PC-3 (cell line): ENCODE results near the gene CYB561D2. TPM values are rescaled to one million over a fixed set of nuclear protein-coding genes. Genes with fewer than 3 reads are reported as not detected.

Experiments used
- ATAC-seq: fragments of 200-7000 bp; cut with Tn5 transposase; 2 replicates; pipeline ENCODE4 v1.9.1; 2020; ENCODE audit warnings: mild to moderate bottlenecking, moderate library complexity
- BruUV-seq: library from RNA; stranded (reverse); fragments of 400-500 nt; replicated peaks from 2 replicates; lab custom pipeline; 2021; lab: Mats Ljungman, UMichigan
- CTCF ChIA-PET: fragments of 300-600 bp; sonication (Branson Sonifier 250); formaldehyde crosslinking; loops from one replicate; lab custom pipeline; 2022; ENCODE audit warnings: antibody characterized with exemption; lab: Charles Lee
- POLR2A ChIA-PET: fragments of 300-600 bp; sonication (Branson Sonifier 250); formaldehyde crosslinking; loops from one replicate; lab custom pipeline; 2022; ENCODE audit warnings: antibody characterized with exemption; ENCODE audit not compliant: unreplicated experiment; lab: Charles Lee
- DNase-seq: peaks from one replicate; pipeline ENCODE4 v3.0.0-alpha.2; 2015
- H2AFZ ChIP-seq: fragments of 300-600 bp; sonication (generic); 2 replicates; pipeline ENCODE4 v1.6.0; 2016; ENCODE audit warnings: antibody characterized with exemption, low read length
- H3F3A ChIP-seq: fragments of 300-600 bp; sonication (generic); one replicate; pipeline ENCODE4 v1.6.0; 2017; ENCODE audit warnings: antibody characterized with exemption, low read length, control low read depth, mild to moderate bottlenecking; ENCODE audit not compliant: unreplicated experiment
- H3K27ac ChIP-seq: fragments of 300-600 bp; sonication (generic); 2 replicates; pipeline ENCODE4 v1.5.1; 2016; ENCODE audit warnings: mild to moderate bottlenecking, low read length
- H3K27me3 ChIP-seq: fragments of 300-600 bp; sonication (generic); 2 replicates; pipeline ENCODE4 v1.6.1; 2016; ENCODE audit warnings: low read length, mixed read lengths
- H3K36me3 ChIP-seq: fragments of 300-600 bp; sonication (generic); 2 replicates; pipeline ENCODE4 v1.6.1; 2016; ENCODE audit warnings: low read depth, mixed run types, low read length, mixed read lengths
- H3K4me1 ChIP-seq: fragments of 300-600 bp; sonication (generic); 2 replicates; pipeline ENCODE4 v1.5.1; 2016; ENCODE audit warnings: low read length; ENCODE audit not compliant: insufficient read depth
- H3K4me2 ChIP-seq: fragments of 300-600 bp; sonication (generic); 2 replicates; pipeline ENCODE4 v1.6.0; 2016; ENCODE audit warnings: low read length
- H3K4me3 ChIP-seq: fragments of 300-600 bp; sonication (generic); 2 replicates; pipeline ENCODE4 v1.5.1; 2016; ENCODE audit warnings: mild to moderate bottlenecking, low read length, mixed read lengths
- H3K79me2 ChIP-seq: fragments of 300-600 bp; sonication (generic); 2 replicates; pipeline ENCODE4 v1.6.1; 2017; ENCODE audit warnings: low read length, mixed read lengths
- H3K9ac ChIP-seq: fragments of 300-600 bp; sonication (generic); 2 replicates; pipeline ENCODE4 v1.6.0; 2016; ENCODE audit warnings: mild to moderate bottlenecking, low read length
- H3K9me2 ChIP-seq: fragments of 300-600 bp; sonication (generic); replicated peaks from 2 replicates; pipeline ENCODE4 v1.6.1; 2016; ENCODE audit warnings: mixed run types, low read length, mixed read lengths
- H3K9me3 ChIP-seq: fragments of 300-600 bp; sonication (generic); 2 replicates; pipeline ENCODE4 v1.6.1; 2016; ENCODE audit warnings: low read length, mixed read lengths
- H4K20me1 ChIP-seq: fragments of 300-600 bp; sonication (generic); 2 replicates; pipeline ENCODE4 v1.6.1; 2016; ENCODE audit warnings: low read length, mixed read lengths
- EZH2 ChIP-seq: fragments of 300-600 bp; sonication (generic); IDR thresholded peaks from one replicate; pipeline ENCODE4 v1.6.1; 2017; ENCODE audit warnings: antibody characterized with exemption, mild to moderate bottlenecking, low read length; ENCODE audit not compliant: unreplicated experiment
- EZH2phosphoT487 ChIP-seq: fragments of 300-600 bp; sonication (generic); IDR thresholded peaks from 2 replicates; pipeline ENCODE4 v1.6.1; 2018; ENCODE audit warnings: mild to moderate bottlenecking, antibody characterized with exemption, low read length, borderline replicate concordance
- intact Hi-C: fragments of 100-400 bp; cut with micrococcal nuclease; formaldehyde crosslinking; loops from 2 replicates; pipeline ENCODE4 v1.9.0; 2023
- total RNA-seq: library from RNA; depleted of rRNA; stranded (reverse); fragments of >200 nt; gene quantifications from 2 replicates; pipeline ENCODE4 v1.2.3, GENCODE V29; 2014
- TF ChIP-seq, protein P1 (sequence below): fragments of 300-600 bp; sonication (generic); conservative IDR thresholded peaks from 2 replicates; pipeline ENCODE4 v1.5.1; 2017; ENCODE audit warnings: antibody characterized with exemption, low read depth, mild to moderate bottlenecking, low read length

The CYB561D2 gene
- total RNA-seq, 1 experiment from 2014 or later, result 44.3 TPM

GRCh38 chr3:50378757-50379156, 28.1 kb downstream of the CYB561D2 start:
- ChIA-PET POLR2A (no interaction called here), CTCF (no interaction called here)
- ATAC-seq (no peak), DNase-seq (no peak)
- Histone ChIP-seq H3F3A (no peaks in the 10 kb centered on the region), H2AFZ (no peak overlapping the region), H3K9me3 (no peaks in the 10 kb centered on the region), H3K27ac (no peak overlapping the region), H3K4me2 (no peak overlapping the region), H3K9ac (no peak overlapping the region), H3K4me1 (no peaks in the 10 kb centered on the region), H3K36me3 (no peaks in the 10 kb centered on the region), H3K79me2 (no peaks in the 10 kb centered on the region), H3K9me2 (no peaks in the 10 kb centered on the region), H3K27me3 (no peaks in the 10 kb centered on the region), H4K20me1 (no peaks in the 10 kb centered on the region), H3K4me3 (no peak overlapping the region)
- BruUV-seq, result no TSS peak
- TF ChIP-seq EZH2phosphoT487 (no peak), EZH2 (no peak)
- TF ChIP-seq, protein P1, sequence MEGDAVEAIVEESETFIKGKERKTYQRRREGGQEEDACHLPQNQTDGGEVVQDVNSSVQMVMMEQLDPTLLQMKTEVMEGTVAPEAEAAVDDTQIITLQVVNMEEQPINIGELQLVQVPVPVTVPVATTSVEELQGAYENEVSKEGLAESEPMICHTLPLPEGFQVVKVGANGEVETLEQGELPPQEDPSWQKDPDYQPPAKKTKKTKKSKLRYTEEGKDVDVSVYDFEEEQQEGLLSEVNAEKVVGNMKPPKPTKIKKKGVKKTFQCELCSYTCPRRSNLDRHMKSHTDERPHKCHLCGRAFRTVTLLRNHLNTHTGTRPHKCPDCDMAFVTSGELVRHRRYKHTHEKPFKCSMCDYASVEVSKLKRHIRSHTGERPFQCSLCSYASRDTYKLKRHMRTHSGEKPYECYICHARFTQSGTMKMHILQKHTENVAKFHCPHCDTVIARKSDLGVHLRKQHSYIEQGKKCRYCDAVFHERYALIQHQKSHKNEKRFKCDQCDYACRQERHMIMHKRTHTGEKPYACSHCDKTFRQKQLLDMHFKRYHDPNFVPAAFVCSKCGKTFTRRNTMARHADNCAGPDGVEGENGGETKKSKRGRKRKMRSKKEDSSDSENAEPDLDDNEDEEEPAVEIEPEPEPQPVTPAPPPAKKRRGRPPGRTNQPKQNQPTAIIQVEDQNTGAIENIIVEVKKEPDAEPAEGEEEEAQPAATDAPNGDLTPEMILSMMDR, result no peak
- intact Hi-C loops, result no loop called here

DNA sequence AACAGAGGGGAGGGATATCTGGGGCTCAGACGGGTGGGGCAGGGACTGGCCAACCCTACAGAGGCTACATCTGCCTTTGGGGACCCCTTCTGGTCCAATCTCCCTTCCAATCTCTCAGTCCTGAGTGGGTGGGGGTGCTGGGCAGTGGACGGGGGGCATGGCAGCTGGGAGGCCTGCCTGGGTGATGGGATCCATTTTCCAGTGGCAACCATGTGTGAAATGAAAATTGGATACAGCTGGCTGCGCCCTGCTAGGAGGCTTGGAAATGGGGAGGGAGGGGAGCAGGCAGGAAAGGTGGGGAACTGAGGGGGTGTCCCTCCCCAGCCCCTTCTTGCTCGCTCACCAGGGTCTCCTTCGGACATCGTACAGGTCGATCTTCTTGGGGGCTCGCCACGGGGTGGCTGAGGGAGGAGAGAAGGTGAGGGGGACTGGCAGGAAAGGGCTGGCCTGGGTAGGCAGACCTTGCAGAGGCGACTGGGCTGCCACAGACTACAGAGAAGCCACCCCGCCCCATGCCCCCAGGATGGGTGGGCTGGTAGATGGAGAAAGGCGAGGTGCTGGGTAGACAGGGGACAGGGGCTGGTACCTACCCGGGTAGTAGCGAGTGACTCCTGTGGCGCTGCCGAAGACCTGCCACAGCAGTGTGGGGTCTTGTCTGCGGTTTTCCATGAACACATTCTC, 29.9 kb downstream of the CYB561D2 start:
- no peaks in the 10 kb centered on the region for H4K20me1 ChIP-seq
- ATAC-seq (no peak), DNase-seq (no peak)
- no peak overlapping the region for H3K9ac ChIP-seq
- no peak overlapping the region for H2AFZ ChIP-seq
- no peak overlapping the region for H3K4me3 ChIP-seq
- TF ChIP-seq, protein P1, result no peak
- TF ChIP-seq EZH2phosphoT487, result no peak
- no peak for TF ChIP-seq EZH2
- POLR2A ChIA-PET, result no interaction called here
- no peaks in the 10 kb centered on the region for H3K27me3 ChIP-seq
- CTCF ChIA-PET, result no interaction called here
- no TSS peak for BruUV-seq
- no peaks in the 10 kb centered on the region for H3K9me2 ChIP-seq
- H3K27ac ChIP-seq, result no peak overlapping the region
- H3K79me2 ChIP-seq, result no peaks in the 10 kb centered on the region
- no peaks in the 10 kb centered on the region for H3F3A ChIP-seq
- H3K9me3 ChIP-seq, result no peaks in the 10 kb centered on the region
- intact Hi-C loops, result no loop called here
- H3K4me2 ChIP-seq, result no peak overlapping the region
- no peaks in the 10 kb centered on the region for H3K4me1 ChIP-seq
- no peaks in the 10 kb centered on the region for H3K36me3 ChIP-seq

- Histone ChIP-seq H2AFZ (no peak overlapping the region), H3K9me3 (no peaks in the 10 kb centered on the region), H3K27ac (no peak overlapping the region), H3K4me1 (no peaks in the 10 kb centered on the region), H3K79me2 (no peaks in the 10 kb centered on the region), H4K20me1 (no peaks in the 10 kb centered on the region), H3K4me2 (no peak overlapping the region), H3K4me3 (no peak overlapping the region), H3K9me2 (no peaks in the 10 kb centered on the region), H3K27me3 (no peaks in the 10 kb centered on the region), H3K36me3 (no peaks in the 10 kb centered on the region), H3F3A (no peaks in the 10 kb centered on the region), H3K9ac (no peak overlapping the region)
- TF ChIP-seq, protein P1, result no peak
- TF ChIP-seq EZH2phosphoT487, result no peak
- TF ChIP-seq EZH2, result no peak
- BruUV-seq, result no TSS peak
- POLR2A ChIA-PET, result no interaction called here
- ATAC-seq (no peak), DNase-seq (no peak)
- CTCF ChIA-PET, result no interaction called here
- intact Hi-C loops, result no loop called here
Measured at GRCh38 chr3:50381383-50381782, 30.7 kb downstream of the CYB561D2 start.
